Activated effector memory CD4-positive, alpha-beta T cell treated with Interleukin-2 at 50 U/mL for 16 hours (primary cell): ENCODE measurements around the gene PGLYRP4.
A peak's percentile ranks its signal among the peaks of the same experiment; 100 is the strongest.
"Not testable (repeated sequence)": the region's sequence is repeated elsewhere in the genome, so short reads cannot be mapped to it uniquely, and the experiment has no call there.

Source experiments
- DNase-seq: peaks from one replicate; pipeline ENCODE4 v3.0.0-alpha.2; 2020

Gene PGLYRP4

DNA sequence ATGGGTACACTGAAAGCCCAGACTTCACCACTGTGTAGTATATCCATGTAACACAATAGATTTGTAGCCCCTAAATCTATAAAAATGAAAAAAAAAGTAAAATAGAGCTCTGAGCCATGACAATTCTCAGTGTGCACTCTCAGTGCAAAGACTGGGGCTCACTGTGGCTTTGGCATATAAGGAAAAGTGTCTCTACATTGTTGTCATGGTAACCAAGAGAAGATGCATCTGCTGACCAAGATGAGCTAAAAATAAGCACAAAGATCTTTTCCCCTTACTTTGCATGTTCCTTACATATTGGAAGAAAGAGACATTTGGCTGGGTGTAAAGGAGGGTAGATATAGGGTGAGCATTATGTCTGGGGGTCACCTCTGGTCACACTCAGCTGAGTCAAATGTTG lies 12.0 kb downstream of the PGLYRP4 start:
- DNase-seq: no peak

DNA sequence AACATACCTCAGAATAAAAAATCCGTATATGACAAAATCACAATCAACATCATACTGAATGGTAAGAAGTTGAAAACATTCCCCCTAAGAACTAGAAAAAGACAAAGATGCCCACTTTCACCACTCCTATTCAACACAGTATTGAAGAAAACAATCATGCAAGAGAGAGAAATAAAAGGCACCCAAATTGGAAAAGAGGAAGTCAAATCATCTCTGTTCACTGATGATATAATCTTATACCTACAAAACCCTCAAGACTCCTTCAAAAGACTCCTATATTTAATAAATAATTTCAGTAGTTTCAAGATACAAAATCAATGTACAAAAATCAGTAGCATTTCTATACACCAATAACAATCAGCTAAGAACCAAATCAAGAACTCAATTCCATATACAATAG lies 14.7 kb downstream of the PGLYRP4 start:
- no peak for DNase-seq

DNA sequence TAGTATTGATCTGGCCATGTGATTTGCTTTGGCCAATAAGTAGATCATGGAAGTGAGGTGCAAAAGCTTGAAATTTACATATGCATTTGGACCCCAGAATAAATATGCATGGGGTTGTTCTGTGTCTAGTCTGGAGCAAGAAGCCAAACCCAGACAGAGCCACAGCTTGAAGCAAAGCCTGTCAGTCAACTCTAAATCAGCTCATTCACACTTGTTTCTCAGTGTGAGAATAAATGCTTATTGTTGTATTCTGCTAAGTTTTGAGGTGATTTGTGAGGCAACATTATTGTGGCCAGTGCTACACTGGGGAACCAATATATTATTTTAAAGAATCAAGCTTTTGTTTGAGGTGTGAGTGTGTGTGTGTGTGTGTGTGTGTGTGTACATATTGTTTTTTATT lies 23.7 kb downstream of the PGLYRP4 start:
- DNase-seq: no peak

DNA sequence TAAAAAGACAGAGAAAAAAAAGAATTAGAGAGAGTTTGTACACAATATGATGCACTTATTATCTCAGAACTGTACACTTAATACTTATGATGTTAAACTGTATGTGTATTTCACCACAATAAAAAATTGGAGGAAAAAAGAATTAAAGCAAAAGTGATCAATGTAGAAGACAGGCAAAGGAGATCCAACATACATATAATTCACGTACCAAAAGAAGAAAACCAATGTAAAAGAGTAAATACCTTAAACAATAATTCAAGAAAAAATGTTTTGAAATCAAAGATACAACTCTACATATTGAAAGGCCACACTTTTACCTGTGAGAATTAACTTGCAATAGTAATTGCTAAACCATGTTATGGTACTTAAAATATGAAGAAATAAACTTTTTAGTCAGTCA lies 26.1 kb downstream of the PGLYRP4 start:
- DNase-seq: no peak

DNA sequence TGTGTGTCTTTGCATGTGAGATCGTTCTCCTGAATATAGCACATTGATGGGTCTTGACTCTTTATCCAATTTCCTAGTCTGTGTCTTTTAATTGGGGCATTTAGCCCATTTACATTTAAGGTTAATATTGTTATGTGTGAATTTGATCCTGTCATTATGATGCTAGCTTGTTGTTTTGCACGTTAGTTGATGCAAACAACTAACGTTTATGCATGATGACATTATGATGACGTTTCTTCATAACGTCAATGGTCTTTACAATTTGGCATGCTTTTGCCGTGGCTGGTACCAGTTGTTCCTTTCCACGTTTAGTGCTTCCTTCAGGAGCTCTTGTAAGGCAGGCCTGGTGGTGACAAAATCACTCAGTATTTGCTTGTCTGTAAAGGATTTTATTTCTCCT lies 30.5 kb downstream of the PGLYRP4 start:
- DNase-seq: not testable (repeated sequence)

DNA sequence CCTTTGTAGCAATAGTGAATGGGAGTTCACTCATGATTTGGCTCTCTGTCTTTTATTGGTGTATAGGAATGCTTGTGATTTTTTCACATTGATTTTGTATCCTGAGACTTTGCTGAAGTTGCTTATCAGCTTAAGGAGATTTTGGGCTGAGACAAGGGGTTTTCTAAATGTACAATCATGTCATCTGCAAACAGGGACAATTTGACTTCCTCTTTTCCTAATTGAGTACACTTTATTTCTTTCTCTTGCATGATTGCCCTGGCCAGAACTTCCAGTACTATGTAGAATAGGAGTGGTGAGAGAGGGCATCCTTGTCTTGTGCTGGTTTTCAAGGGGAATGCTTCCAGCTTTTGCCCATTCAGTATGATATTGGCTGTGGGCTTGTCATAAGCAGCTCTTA lies 32.6 kb downstream of the PGLYRP4 start:
- DNase-seq: not testable (repeated sequence)

DNA sequence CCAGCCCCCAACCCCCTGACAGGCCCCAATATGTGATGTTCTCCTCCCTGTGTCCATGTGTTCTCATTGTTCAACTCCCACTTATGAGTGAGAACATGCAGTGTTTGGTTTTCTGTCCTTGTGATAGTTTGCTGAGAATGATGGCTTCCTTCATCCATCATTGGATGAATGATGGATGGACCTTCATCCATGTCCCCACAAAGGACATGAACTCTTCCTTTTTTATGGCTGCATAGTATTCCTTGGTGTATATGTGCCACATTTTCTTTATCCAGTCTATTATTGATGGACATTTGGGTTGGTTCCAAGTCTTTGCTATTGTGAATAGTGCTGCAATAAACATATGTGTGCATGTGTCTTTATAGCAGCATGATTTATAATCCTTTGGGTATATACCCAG lies 34.3 kb downstream of the PGLYRP4 start:
- DNase-seq: not testable (repeated sequence)

DNA sequence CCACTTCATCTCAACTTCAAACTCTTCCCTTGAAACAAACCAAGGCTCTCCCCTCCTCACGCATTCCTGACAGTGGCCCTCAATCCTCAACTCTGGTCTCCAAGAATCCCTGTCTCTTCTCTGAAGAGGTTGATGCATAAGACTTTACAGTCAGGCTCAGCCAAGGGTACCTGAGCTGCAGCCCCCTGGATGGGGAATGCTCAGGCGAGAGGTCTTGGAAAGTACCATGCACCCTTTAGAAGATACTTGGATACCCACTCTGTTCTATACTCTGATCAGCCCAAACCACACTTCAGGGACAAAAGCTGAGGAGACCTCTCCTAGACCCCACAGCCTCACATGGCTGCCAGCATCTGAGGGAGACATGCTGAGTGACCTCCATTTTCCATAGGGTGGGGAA lies 35.4 kb downstream of the PGLYRP4 start:
- no peak for DNase-seq

DNA sequence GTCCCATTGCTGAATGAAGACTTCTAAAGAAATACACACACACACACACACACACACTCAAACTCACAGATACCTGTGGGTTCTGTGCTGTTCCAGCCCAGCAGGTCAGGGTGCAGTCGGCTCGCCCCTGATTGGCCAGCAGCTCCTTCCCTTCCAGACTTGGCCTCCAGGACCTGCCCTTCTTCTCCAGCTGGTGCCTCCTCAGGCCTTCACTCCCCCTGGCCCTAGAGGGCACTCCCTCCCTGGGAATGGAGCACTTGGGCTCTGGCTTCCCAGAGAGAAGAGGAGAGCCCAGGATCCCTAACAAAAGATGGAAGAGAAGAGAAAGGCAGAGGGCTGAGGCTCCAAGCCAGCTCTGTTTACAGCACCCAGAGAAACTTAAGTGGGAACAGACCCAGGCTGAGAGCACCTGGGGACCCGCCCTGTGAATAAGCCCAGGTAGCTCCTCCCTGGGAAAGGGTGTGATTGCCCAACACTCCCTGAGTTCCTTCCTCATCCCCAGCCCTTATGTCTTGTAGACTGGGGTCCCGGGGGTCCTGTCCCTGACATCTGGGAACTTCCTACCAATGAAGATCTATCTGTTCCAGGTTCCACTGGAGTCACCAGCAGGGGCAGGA lies 36.0 kb downstream of the PGLYRP4 start, which contains the start of gene PGLYRP3:
Gene PGLYRP3 (minus strand): TSS at position 383 of the 617 bp plus-strand sequence. CDS start 2,287 bp downstream, outside the sequence.
- DNase-seq: no peak

DNA sequence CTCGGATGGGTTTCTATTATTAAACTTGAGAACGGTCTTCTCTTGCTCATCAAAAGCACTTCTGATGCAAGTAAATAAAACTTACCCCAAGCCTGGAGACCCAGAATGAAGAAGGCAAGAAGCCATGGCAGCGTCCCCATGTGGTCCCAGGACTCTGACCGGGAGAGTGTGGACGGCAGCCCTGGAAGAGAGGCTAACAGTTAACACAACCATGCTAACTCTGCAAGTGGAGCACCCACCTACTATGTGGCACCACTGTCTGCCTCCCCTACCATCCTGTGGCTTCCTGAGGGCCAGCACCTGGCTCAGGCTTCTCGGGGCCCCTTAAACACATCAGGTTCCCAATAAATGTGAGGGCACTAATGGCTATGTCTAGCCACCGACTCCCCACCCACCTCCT lies 38.1 kb downstream of the PGLYRP4 start:
- DNase-seq: no peak

DNA sequence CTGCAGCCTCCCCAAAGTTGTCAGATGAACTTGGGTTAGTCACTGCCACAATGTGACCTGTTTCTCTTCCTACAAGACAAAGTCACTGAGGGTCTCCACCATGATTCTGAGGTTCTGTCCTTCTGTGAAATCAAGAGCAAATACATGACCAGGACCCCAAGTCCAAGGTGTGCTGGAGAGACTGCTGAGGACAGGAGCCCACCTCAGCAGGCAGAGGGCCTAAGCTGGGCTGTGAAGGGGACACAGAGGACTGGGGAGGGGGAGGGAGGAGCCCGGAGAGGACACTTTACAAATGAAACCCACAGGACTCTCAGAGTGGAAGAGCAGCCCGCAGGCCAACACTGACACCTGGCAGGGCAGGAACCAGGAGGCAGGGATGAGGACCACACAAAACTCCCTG lies 39.2 kb downstream of the PGLYRP4 start:
- DNase-seq: no peak

DNA sequence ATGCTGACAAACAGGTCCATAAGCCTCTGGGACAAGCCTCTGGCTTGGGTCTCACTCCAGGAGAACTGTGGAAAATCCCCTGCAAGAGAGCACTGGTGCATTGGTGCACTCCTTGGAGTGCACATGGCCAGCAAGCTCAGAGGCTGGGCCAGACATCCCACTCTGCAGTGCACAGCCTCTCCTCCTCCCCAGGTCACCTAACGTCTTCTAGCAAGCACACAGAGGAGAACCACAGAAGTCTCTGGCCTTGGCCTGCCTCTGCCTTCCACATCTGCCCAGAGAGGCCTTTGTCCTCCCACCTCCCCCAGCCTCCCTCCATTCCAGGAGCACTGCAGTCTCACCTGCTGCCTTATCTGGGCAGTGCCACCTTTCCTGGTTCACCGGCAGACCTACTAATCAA lies 40.1 kb downstream of the PGLYRP4 start:
- no peak for DNase-seq

DNA sequence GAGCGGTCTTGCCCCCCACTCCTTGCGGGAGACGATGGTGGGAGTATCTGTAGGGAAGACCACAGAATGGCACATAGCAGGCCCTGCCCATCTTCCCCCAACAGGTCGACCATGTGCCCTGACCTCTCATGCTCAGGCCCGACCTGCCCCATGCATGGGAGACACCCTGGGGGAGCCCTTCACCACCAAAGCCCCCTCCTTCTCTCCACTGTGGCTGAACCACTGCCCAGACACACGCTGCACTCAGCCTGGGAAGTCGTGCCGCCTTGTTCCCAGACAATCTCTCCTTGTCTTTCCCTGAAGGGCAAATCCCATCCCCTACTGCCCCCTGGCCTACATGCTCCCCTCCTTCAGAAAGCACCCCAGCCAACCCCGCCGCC lies 41.4 kb downstream of the PGLYRP4 start:
- no peak for DNase-seq

DNA sequence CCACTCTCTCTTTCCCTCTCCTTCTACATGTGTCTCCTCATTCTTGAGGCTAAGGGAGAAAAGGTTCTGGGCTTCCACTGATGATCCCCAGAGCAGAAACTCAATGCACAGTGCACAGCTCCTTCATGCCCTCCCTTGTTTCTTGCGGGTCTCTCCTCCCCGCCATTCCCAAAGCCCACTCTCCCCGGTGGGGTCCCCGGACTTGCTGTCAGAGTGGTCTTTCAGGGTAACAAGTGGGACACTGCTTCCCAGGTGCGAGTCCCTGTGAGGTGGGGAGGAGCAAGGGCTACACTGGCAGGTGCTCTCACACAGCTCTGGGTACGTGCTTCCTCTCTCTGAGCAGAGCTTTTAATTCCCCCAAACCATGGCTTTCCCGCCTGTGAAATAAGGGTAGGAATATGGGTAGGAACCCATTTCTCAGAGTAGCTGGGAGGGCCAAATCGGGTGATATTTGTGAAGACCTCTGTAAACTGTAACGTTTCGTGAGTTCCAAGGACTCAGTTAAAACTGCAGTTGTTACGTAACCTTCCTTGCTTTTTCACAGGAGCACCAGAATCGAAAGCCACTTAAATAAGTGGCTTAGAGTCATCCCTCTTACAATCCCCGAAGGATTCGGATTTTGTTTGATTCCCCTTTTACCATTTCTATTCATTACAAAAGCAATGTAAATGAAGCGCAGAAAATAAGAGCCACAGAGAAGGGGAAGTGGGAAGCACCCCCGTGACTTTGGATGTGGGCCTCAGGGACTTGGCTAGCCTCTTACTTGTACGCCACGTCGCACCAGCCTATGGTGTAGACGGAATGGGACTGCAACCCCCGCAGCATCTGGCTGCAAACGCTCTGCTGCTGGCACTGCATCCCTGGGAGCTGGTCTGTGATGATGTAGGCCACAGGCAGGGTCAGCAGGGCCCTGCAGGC lies 42.1 kb downstream of the PGLYRP4 start:
- no peak for DNase-seq

DNA sequence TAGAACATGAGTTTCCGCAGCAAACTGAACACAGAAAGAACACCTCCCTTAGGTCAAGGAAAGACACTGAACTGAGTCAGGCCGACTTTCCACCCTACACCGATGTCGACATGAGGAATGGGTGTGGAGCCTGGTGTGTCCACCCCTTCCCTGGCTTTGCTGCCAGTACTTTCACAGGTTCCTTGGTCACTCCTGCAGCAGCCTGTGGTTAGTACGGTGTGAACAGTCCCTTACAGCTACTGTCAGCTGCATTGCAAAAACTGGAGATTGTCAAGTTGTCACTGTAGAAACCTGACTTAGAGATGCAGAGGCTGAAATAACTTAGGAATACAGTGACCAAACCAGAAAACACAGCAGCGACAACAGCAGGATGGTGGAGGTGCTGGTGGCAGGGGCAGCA lies 43.0 kb downstream of the PGLYRP4 start:
- DNase-seq: no peak

DNA sequence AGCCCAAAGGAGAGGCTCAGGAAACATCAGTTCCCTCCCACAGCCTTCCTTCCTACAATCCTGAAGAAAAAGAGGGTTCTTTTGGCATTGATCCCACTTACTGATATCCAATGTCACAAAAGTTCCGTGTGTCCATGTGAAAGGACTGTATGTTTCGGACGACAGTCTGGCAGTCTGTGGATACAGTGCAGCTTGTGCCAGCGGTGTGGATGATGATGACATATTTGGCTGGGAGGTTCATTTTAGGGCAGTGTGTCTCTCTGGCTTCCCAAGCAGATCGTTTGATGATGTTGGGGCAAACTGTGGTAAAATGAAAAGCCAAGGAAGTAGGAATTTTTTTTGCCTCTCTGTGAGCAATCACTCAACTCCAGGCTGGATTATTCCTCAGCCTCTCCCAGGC lies 46.3 kb downstream of the PGLYRP4 start:
- no peak for DNase-seq

DNA sequence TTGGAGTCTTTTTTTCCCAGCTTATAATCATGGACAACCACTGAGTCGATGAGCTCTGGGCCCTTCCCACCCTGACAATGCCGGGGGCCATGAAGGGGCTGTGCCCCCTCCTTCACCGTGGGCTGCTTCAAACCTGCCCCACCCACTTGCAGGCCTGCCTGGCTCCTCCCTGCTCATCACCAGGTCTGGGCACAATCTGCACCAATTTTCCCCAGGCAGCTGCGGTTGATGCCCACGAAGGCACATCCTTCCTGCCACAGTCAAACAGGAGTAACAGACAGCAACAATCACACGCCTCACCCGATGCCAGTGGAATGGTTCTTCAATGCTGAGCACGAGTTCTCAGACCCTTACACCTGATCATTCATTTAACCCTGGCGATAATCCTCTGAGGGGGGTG lies 54.8 kb downstream of the PGLYRP4 start:
- DNase-seq: peak; percentile 9

DNA sequence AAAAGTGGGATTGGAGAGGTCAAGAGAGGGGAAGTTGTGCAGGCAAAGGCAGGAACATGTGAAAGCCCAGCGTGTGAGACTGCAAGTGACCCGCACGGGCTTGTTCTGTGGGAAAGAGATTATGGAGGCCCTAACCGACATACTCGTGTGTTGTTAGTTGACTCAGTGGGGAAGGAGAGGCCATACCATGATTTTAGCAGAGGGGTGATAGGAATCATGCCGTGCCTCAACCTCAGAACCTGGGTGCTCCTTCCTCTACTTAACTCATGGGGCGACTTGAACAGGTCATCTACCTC lies 55.2 kb downstream of the PGLYRP4 start:
- no peak for DNase-seq

DNA sequence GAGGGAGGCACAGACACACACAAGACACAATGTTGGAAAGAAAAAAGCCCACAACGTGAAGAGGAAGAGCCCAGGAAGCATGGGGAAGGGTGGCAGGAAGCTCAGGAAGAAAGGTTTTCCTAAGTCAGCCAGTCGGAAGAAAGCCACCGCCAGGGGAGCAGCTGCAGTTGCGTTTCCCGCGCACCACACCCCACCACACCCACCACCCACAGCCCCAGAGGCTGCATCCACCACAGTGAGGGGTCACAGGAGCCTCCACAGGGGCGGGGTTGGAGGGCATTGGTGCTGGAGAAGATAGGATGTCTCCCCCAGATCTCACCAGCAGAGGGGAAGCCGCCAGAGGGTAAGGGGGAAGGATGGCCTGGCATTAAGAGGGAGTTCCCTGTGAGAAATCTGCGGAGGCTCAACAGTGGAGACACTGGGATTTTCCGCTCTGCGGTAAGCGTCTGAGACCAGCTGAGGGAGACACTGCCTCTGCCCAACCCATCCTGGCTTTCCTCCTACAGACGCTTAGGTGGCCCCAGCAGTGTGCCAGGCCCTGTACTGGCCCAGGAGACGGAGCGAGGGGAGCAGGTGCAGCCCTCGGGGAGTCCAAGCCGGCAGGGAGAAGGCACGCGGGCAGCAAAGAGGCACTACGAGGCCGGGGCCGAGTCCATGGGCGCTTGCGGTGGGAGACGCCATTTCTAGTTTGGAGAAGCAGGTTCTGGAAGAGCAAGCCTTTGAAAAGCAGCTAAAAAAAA lies 55.7 kb downstream of the PGLYRP4 start:
- DNase-seq: no peak

DNA sequence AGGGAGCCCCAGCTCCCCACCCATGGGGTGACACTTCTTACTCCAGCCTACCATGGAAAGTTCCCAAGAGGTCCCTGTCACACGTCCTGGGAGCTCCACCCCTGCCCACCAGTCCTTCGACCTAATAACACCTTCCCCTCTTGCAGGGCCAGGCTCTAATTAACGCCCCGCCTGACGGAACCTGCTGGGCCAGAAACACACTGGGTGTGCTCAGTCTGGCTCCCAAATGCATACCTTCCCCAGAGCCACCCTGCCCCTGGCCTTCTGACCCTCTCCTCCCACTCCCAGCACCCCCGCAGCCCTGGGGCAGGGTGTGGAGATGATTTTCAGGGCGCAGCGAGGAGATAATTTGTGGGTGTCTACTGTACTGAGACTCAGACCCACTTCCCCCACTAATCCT lies 56.5 kb downstream of the PGLYRP4 start:
- DNase-seq: no peak

DNA sequence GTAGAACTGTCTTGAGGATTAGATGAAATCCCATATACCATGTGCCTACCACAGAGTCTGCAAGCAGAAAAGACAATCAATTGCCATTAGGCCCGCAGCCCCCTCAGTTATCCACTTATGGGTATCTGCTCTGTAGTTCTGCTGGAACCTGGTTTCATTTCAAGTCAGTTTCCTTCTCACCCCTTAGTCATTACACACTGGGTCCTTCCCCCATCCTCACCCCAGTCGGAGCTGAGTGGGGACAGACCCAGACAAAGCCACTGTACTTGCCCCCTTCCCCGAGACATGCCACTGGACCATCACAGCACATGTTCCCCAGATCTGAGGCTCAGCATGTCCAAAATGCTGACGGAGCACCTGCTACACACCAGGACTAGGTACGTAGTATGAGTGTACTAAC lies 57.1 kb downstream of the PGLYRP4 start:
- DNase-seq: no peak

DNA sequence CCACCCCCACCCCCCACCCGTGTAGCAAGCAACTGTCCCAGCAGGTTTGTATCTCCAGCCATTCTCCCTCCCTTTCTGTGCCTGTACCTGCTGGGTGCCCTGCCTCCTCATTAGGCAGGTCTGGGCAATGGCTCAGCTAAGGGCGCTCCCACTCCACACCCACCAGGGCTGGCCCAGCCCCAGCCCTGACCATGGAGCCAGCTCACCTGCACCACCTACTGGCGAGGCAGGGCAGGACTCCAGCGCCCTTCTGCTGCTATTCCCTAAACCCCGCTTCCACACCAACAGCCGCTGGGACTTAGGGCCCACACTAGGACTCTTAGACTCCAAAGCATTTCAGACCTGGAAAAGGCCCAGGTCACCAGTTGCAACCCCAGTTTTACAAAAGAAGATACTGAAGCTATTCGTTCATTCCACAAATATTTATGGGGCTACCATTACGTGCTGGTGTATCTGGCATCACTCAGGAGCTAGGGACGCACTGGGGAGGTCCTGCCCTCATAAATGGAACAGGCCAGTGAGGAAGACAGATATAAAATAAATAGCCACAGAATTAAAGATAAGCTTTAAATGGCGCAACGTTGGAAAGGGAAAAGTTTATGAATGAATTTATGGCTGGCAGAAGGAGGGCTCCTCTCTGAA lies 59.9 kb downstream of the PGLYRP4 start:
- no peak for DNase-seq
